Fibroblast of skin of right quadriceps (primary cell): Measurements from ENCODE around the gene ITGB2.

ENCODE experiments used
- DNase-seq: peaks from one replicate; pipeline ENCODE4 v3.0.0-alpha.2; 2013

The ITGB2 gene

GRCh38 chr21:44894687-44895302, 25.9 kb downstream of the ITGB2 start:
- no peak for DNase-seq

- no peak for DNase-seq
These were observed 26.6 kb downstream of the ITGB2 start for GRCh38 chr21:44893948-44894656.

GRCh38 chr21:44893278-44893556, 27.5 kb downstream of the ITGB2 start:
- no peak for DNase-seq

GRCh38 chr21:44892536-44893277, 28.0 kb downstream of the ITGB2 start:
- DNase-seq, result peak; percentile 39

GRCh38 chr21:44892095-44892494, 28.6 kb downstream of the ITGB2 start:
- DNase-seq, result peak; percentile 17

GRCh38 chr21:44891631-44892031, 29.1 kb downstream of the ITGB2 start:
- DNase-seq, result no peak

- no peak for DNase-seq
These were observed 29.6 kb downstream of the ITGB2 start for GRCh38 chr21:44890961-44891541.

GRCh38 chr21:44890338-44890931, 30.3 kb downstream of the ITGB2 start:
- DNase-seq, result no peak

- no peak for DNase-seq
These were observed 30.9 kb downstream of the ITGB2 start for GRCh38 chr21:44889625-44890337.

- DNase-seq, result no peak
These were observed 31.8 kb downstream of the ITGB2 start for GRCh38 chr21:44888581-44889550.

GRCh38 chr21:44887807-44888580, 32.7 kb downstream of the ITGB2 start:
- DNase-seq, result no peak

GRCh38 chr21:44887126-44887806, 33.4 kb downstream of the ITGB2 start:
- no peak for DNase-seq

- DNase-seq, result no peak
These were observed 34.3 kb downstream of the ITGB2 start for GRCh38 chr21:44886113-44887075.

- no peak for DNase-seq
These were observed 35.1 kb downstream of the ITGB2 start for GRCh38 chr21:44885615-44886014.

GRCh38 chr21:44884097-44884496, 36.6 kb downstream of the ITGB2 start:
- no peak for DNase-seq

GRCh38 chr21:44883250-44883649, 37.4 kb downstream of the ITGB2 start:
- no peak for DNase-seq

- peak; percentile 67 for DNase-seq
These were observed 39.4 kb downstream of the ITGB2 start for GRCh38 chr21:44881198-44881872.
